Measurements from ENCODE around the gene LRRC46. TPM values are rescaled to one million over a fixed set of nuclear protein-coding genes. Genes with fewer than 3 reads are reported as not detected.

Gene LRRC46
- total RNA-seq, 1 donor from 2014 or later = 0.63 TPM

- Histone ChIP-seq H3K4me3 (no peak overlapping the region), H3K27me3 (ENCODE audit: low read depth) (peaks cover 99% of the 10 kb centered on the region), H3K36me3 (no peaks in the 10 kb centered on the region), H3K4me1 (no peaks in the 10 kb centered on the region), H3K27ac (replicated peaks) (no peak overlapping the region), H3K9me3 (replicated peaks) (no peaks in the 10 kb centered on the region)
- no peak for TF ChIP-seq CTCF (IDR thresholded peaks at IDR 0.05; ENCODE audit: borderline replicate concordance)
- intact Hi-C loops (cut with micrococcal nuclease) = no loop called here
- no peak for DNase-seq
Measured at GRCh38 chr17:47871048-47871447, 39.6 kb downstream of the LRRC46 start.

- no peaks in the 10 kb centered on the region for H3K9me3 ChIP-seq (replicated peaks)
- no peak overlapping the region for H3K4me3 ChIP-seq
- H3K27me3 ChIP-seq (ENCODE audit: low read depth) = peaks cover 99% of the 10 kb centered on the region
- no peak for TF ChIP-seq CTCF (IDR thresholded peaks at IDR 0.05; ENCODE audit: borderline replicate concordance)
- H3K36me3 ChIP-seq = no peaks in the 10 kb centered on the region
- no peaks in the 10 kb centered on the region for H3K4me1 ChIP-seq
- H3K27ac ChIP-seq (replicated peaks) = no peak overlapping the region
- intact Hi-C loops (cut with micrococcal nuclease) = no loop called here
- DNase-seq = no peak
Measured at GRCh38 chr17:47872019-47872650, 40.7 kb downstream of the LRRC46 start.

GRCh38 chr17:47872651-47873161 is 41.2 kb downstream of the LRRC46 start:
- no peaks in the 10 kb centered on the region for H3K9me3 ChIP-seq (replicated peaks)
- H3K36me3 ChIP-seq = no peaks in the 10 kb centered on the region
- no peak for TF ChIP-seq CTCF (IDR thresholded peaks at IDR 0.05; ENCODE audit: borderline replicate concordance)
- H3K27me3 ChIP-seq (ENCODE audit: low read depth) = peaks cover 99% of the 10 kb centered on the region
- no peak for DNase-seq
- H3K4me1 ChIP-seq = no peaks in the 10 kb centered on the region
- no peak overlapping the region for H3K27ac ChIP-seq (replicated peaks)
- intact Hi-C loops (cut with micrococcal nuclease) = no loop called here
- no peak overlapping the region for H3K4me3 ChIP-seq

GRCh38 chr17:47873200-47874090 is 42.0 kb downstream of the LRRC46 start:
- no peak for DNase-seq
- H3K27me3 ChIP-seq (ENCODE audit: low read depth) = peaks cover 99% of the 10 kb centered on the region
- TF ChIP-seq CTCF (IDR thresholded peaks at IDR 0.05; ENCODE audit: borderline replicate concordance) = no peak
- intact Hi-C loops (cut with micrococcal nuclease) = no loop called here
- H3K36me3 ChIP-seq = no peaks in the 10 kb centered on the region
- no peaks in the 10 kb centered on the region for H3K9me3 ChIP-seq (replicated peaks)
- no peak overlapping the region for H3K27ac ChIP-seq (replicated peaks)
- no peak overlapping the region for H3K4me3 ChIP-seq
- H3K4me1 ChIP-seq = no peaks in the 10 kb centered on the region

GRCh38 chr17:47875011-47875985 is 43.8 kb downstream of the LRRC46 start:
- DNase-seq = no peak
- Histone ChIP-seq H3K27ac (replicated peaks) (no peak overlapping the region), H3K27me3 (ENCODE audit: low read depth) (peaks cover 98% of the 10 kb centered on the region), H3K9me3 (replicated peaks) (no peaks in the 10 kb centered on the region), H3K4me3 (no peak overlapping the region), H3K4me1 (no peaks in the 10 kb centered on the region), H3K36me3 (no peaks in the 10 kb centered on the region)
- intact Hi-C loops (cut with micrococcal nuclease) = no loop called here
- no peak for TF ChIP-seq CTCF (IDR thresholded peaks at IDR 0.05; ENCODE audit: borderline replicate concordance)
